BE2C (cell line): ENCODE measurements around the gene MMP15.

ENCODE experiments used
- DNase-seq: peaks from one replicate; pipeline ENCODE4 v3.0.0-alpha.2; 2020
- H3K27me3 ChIP-seq: fragments of 250-450 bp; sonication (Bioruptor Pico); 2 replicates; pipeline ENCODE4 v1.5.1; 2020; ENCODE audit warnings: mild to moderate bottlenecking
- H3K36me3 ChIP-seq: fragments of 250-450 bp; sonication (Bioruptor Pico); 2 replicates; pipeline ENCODE4 v1.5.1; 2020; ENCODE audit warnings: mild to moderate bottlenecking
- H3K4me1 ChIP-seq: fragments of 250-450 bp; sonication (Bioruptor Pico); 2 replicates; pipeline ENCODE4 v1.5.1; 2020
- H3K4me3 ChIP-seq: 2 replicates; pipeline ENCODE4 v1.5.1; 2011; ENCODE audit warnings: low read depth, low read length
- H3K9me3 ChIP-seq: fragments of 250-450 bp; sonication (Bioruptor Pico); 2 replicates; pipeline ENCODE4 v1.5.1; 2020
- TF ChIP-seq, protein P1 (sequence below): IDR thresholded peaks from 2 replicates; pipeline ENCODE4 v1.5.1; 2012; ENCODE audit warnings: mild to moderate bottlenecking, low read depth, low read length

MMP15 gene

DNA sequence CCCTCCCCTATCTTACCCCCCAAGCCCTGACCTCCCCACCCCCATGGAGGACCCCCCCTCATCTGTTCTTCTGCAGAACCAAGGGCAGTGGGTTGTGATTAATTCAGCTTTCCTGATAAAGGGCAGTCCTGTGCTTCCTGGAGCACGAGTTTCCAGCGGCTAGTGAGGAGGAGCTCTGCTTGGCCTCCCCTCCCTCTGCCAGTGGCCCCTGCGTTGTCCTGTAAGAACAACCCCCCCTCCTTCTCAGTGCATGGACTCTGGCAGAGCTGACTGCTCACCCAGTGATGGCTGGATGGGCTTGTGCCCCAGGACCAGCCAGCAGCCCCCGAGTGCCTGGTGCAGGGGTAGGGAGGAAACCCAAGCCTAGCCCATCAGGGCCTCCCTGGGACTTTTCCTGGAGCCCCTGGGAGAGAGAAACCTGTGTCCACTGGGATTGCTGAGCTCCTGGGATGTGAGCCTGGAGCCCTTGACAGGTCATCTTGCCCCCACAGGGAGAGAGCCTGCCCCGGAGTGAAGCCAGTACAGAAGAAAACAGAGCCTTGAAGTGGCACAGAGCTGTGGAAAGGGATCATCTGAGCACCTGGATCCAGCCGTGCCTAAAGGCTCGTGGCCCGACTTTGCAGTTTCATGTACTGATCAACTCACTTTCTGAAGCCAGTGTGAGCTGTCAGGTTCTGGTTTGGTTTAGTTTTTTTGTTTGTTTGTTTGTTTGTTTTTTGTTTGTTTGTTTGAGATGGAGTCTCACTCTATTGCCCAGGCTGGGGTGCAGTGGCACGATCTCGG is 26.5 kb downstream of the MMP15 start:
- Histone ChIP-seq H3K4me3 (no peak overlapping the region), H3K4me1 (no peaks in the 10 kb centered on the region), H3K36me3 (no peaks in the 10 kb centered on the region), H3K27me3 (no peaks in the 10 kb centered on the region), H3K9me3 (no peaks in the 10 kb centered on the region)
- no peak for DNase-seq
- TF ChIP-seq, protein P1, sequence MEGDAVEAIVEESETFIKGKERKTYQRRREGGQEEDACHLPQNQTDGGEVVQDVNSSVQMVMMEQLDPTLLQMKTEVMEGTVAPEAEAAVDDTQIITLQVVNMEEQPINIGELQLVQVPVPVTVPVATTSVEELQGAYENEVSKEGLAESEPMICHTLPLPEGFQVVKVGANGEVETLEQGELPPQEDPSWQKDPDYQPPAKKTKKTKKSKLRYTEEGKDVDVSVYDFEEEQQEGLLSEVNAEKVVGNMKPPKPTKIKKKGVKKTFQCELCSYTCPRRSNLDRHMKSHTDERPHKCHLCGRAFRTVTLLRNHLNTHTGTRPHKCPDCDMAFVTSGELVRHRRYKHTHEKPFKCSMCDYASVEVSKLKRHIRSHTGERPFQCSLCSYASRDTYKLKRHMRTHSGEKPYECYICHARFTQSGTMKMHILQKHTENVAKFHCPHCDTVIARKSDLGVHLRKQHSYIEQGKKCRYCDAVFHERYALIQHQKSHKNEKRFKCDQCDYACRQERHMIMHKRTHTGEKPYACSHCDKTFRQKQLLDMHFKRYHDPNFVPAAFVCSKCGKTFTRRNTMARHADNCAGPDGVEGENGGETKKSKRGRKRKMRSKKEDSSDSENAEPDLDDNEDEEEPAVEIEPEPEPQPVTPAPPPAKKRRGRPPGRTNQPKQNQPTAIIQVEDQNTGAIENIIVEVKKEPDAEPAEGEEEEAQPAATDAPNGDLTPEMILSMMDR: no peak

DNA sequence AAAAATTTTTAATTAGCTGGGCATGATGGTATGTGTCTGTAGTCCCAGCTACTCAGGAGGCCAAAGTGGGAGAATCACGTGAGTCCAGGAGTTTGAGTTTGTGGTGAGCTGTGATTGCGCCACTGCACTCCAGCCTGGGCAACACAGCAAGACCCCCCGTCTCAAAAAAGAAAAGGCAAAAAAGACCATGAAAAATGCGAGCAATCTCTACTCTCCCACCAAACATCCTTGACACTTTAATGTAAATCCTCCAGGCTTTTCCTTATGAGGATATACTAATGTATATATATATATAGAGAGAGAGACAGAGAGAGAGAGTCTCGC is 28.1 kb downstream of the MMP15 start:
- Histone ChIP-seq H3K9me3 (no peaks in the 10 kb centered on the region), H3K36me3 (no peaks in the 10 kb centered on the region), H3K4me1 (no peaks in the 10 kb centered on the region), H3K4me3 (no peak overlapping the region), H3K27me3 (no peaks in the 10 kb centered on the region)
- no peak for DNase-seq
- TF ChIP-seq, protein P1: no peak

DNA sequence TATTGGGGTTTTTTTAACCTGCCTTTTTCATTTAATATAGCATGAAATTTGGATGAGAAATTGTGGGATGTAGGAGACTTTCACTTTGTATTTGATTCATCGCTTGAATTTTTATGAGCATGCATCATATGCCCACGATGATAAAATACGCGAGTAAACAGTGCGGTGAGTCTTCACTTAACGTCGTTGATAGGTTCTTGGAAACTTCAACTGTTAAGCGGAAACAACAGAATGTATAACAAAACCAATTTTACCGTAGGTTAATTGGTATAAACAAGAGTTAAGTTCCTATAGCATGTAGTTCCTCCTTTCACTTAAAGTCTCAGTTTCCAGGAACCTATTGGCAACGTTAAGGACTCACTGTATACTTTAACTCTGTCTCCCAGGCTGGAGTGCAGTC is 28.7 kb downstream of the MMP15 start:
- Histone ChIP-seq H3K9me3 (no peaks in the 10 kb centered on the region), H3K4me3 (no peak overlapping the region), H3K4me1 (no peaks in the 10 kb centered on the region), H3K36me3 (no peaks in the 10 kb centered on the region), H3K27me3 (no peaks in the 10 kb centered on the region)
- TF ChIP-seq, protein P1: no peak
- no peak for DNase-seq

DNA sequence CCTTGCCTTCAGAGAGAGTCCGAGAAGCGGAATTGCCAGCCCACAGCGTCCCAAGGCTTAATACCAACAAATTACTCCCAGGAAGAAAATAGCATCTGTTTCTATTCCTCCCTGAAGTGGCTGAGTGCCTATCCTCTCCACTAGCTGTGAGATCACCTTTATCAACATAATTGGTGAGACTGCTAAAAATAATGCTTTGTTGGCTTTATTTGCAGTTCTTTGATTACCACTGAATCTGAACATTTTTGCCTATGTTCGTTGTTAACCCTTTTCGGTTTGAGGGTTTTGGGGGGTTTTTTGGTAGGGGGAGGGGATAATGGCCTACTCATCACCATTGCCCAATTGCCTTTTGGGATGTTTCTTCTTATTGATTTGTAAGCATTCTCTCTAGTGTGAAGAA is 31.0 kb downstream of the MMP15 start:
- TF ChIP-seq, protein P1: no peak
- no peak for DNase-seq
- Histone ChIP-seq H3K27me3 (no peaks in the 10 kb centered on the region), H3K9me3 (no peaks in the 10 kb centered on the region), H3K4me3 (no peak overlapping the region), H3K4me1 (no peaks in the 10 kb centered on the region), H3K36me3 (no peaks in the 10 kb centered on the region)

DNA sequence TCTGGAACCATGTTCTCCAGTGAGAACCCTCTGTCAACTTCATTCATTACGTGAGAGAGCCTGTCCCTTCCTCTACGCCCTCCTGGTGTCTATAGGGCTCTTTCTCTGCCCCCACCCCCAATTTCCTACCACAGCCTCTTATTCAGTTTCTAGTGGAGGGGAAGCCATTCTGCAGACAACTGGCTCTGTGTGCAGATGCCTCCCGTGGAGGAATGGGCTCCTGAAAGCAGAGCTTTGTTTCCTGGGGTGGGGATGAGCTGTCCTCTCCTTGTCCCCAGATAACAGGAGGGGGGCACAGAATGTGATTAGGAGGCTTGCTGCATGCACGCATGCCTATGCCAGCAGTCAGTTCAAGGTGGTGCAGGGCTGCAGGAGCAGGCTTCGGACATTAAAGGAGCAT is 31.6 kb downstream of the MMP15 start:
- Histone ChIP-seq H3K9me3 (no peaks in the 10 kb centered on the region), H3K27me3 (no peaks in the 10 kb centered on the region), H3K4me1 (no peaks in the 10 kb centered on the region), H3K4me3 (no peak overlapping the region), H3K36me3 (no peaks in the 10 kb centered on the region)
- DNase-seq: no peak
- TF ChIP-seq, protein P1: no peak

DNA sequence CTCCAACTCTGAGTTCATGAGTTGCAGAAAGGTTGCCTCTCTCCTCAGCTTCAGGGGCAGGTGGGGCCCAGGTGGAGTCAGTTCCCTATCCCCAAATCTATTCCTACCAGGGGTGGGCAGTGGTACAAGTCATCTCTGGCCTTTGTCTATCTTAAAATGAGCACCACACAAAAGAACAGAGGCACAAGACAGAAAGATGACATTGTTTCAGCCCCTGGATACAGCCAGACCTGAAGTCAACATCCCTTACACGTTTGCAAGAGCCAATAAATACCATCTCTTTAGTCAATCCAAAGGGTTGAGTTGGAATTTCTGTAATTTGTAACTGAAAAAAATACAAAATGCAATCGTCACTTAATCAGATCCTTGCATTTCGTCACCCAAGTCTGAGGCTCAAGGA is 32.2 kb downstream of the MMP15 start:
- DNase-seq: no peak
- no peaks in the 10 kb centered on the region for H3K9me3 ChIP-seq
- no peaks in the 10 kb centered on the region for H3K27me3 ChIP-seq
- H3K4me3 ChIP-seq: no peak overlapping the region
- H3K4me1 ChIP-seq: no peaks in the 10 kb centered on the region
- no peaks in the 10 kb centered on the region for H3K36me3 ChIP-seq
- TF ChIP-seq, protein P1: no peak
